ENCODE measurements around the gene CEP170B.
"Not testable (repeated sequence)": the region's sequence is repeated elsewhere in the genome, so short reads cannot be mapped to it uniquely, and the experiment has no call there.

Gene CEP170B

DNA sequence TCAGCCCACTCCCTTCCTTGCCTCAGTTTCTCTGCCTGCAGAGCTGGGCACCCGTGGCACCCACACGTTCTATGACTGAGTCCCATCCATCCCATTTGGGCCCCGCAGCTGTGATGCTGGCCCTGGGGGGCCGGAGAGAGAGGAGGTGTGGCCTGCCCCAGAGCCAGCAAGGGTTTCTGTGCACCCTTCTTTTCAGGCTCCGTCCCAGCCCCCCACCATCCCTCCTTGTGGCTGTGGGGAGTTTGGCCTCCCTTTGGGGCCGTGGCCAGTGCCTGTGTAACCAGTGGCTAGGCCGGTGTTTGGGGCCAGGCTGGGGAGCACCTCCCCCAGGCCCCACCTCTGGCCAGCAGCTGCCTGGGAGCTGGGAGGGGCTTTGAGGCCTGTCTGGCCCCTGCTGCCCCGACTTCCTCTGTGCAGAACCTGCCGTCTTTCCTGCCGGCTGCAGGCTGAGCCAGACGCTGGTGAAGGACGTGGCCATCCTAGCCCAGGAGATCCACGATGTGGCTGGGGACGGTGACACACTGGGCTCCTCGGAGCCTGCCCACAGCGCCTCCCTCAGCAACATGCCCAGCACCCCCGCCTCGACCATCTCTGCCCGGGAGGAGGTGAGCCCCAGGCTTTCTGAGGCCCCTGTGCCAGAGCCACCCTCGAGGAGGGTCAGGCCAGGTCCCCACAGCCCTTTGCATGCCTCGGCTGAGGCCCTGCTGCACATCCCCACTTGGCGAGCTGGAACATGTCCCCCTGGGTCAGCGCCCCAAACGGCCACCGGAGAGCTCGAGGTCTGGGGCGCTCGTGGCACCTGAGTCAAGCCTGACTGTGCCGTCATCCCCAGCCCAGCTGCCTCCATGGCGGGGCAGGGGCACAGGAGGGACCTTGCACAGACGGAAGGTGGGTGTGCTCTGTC lies 27.7 kb downstream of the CEP170B start:
- no peak for DNase-seq

DNA sequence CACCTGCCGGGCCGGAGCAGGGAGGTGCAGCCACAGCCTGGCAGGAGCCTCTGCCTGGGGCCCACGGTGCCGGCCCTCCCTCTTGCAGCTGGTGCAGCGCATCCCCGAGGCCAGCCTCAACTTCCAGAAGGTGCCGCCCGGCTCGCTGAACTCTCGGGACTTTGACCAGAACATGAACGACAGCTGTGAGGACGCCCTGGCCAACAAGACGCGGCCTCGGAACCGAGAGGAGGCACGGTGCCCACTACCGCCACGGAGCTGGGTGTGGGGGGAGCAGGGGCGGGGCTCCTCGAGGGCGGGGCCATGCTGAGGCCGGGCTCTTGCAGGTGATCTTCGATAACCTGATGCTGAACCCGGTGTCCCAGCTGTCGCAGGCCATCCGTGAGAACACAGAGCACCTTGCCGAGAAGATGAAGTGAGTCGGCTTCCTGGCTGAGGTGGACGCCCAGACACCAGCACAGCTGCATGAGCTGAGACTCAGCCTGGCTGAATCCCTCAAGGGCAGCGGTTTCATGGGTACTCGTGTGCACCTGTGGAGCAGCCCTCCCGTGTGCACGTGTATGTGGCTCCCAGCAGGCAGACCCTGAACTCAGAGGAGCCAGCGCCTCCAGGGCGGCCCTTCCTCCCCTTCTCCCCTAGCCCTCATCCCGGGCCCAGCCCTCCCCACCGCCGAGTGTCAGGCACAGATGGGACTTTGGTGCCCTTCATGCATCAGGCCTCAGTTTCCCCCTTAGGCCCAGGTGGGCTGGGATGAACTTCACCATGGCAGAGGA lies 28.6 kb downstream of the CEP170B start:
- no peak for DNase-seq

GRCh38 chr14:104894331-104895206 lies 29.5 kb downstream of the CEP170B start:
- DNase-seq = no peak

DNA sequence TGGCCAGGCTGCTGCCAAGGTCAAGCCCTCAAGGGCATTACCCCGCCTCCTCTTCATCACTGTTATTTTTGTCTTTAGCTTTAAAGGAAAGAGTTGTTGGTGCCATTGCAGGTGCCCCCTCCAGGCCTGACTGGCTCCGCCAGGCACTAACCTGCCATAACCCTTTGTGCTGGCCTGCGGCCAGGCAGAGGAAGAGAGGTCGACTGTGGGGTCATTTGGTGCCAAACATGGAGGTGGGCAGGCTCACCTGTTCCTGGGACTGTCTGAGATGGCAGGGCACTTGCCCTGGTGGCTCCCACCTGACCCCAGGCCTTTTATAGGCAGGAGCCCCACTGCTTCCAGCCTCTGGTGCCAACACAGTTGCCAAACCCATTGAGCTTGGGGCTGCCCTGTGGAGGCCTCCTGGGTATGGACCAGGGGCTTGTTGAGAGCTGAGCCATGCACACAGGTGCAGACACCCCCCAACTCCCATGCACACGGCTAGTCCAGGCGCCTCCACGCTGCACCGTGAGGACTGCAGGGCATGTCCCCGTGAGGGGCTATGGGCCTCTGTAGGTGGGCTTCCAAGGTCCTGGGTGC lies 30.2 kb downstream of the CEP170B start:
- no peak for DNase-seq

DNA sequence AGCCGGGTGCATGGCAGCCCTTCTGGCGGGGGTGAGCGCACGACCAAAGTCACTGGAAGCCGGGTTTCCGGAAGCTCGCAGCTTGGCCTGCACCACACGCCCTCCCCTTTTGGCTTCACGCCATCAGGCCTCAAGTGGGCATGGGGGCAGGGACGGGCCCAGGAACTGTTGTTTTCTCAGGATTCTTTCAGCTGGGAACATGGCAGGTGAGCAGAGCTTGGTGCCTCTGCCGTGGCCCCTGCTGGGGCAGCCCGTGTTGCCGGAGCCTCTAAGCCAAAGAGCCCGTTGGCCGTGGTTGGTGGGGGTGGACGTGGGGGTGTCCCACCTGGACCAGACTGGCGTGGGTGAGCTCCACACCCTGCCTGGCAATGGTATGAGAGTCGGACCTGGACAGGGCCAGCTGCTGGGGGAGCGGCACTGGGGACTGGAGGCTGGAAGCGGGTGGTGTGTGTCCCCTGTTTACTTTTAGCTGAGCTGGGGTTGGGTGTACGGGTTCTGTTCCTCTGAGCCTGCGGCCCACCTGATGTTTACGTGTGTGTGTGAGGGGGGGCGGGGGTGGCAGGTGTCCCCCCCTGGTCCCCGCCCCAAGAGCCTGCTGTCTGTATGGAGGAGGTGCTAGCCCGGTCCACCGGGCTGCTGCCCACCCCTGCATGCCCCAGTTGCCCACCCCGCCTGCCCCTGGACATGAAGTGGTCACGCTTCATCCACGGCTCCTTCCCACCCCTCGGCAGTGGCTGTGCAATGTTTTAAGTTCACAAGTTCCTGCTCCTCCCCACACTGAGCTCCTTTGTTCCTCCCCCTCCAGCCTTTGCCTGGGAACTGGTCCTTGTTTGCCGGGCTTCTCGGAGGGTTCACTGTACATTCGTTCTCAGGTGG lies 31.0 kb downstream of the CEP170B start:
- DNase-seq = no peak

DNA sequence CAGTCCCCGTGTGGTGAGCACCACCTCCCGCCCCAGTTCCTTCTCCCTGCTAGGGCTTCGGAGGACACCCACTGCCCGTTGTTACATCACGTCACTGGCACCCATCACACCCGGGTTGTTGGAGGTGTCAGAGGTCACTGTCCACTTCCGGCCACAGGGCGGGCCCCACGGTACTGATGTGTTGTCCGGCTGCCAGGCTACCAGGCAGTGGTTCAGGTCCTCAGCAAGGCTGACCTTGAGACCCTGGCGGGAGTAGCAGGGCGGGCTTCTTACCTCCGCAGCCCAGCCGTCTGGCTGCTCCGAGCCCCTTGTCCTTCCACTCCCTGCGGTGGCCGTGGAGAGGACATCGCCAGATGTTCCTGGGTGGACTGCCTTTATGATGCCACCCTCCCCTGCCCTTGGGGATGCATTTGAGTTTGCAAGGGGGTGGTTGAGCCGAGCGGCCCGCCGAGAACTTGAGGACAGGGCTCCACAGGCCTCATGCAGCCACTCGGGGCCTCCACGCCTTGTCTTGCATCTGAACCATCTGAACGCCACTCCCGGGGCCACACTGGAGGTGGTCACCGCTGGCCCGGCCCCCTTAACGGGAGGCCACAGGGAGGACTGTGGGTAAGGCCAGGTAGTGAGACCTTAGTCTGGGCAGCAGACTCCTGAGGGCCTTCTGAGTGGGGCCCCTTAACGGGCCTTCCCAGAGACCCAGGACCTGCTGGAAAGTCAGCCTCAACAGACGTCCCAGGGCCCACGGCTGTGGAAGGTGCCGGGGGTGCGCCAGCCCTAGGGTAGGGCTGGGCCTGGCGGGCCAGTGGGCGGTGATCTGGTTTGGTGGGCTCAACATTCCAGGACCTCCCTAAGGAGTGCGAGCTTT lies 32.5 kb downstream of the CEP170B start:
- DNase-seq = no peak

DNA sequence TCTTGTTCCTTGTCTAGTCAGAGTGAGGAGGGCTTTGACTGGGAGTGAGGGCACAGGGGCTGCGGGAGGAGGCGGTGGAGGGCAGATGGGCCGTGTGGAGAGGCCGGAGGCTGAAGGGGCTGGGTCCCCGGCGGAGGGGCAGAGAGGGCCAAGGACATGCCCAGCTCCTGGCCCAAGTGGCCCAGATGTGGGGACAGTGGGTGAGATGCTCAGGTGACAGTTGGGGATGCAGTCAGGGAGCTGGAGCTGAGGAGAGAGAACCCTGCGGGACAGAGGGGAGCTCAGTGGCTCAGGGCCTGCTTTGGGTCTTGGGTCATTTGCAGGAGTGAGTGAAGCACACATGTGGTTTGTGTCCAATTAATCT lies 33.1 kb downstream of the CEP170B start:
- no peak for DNase-seq

DNA sequence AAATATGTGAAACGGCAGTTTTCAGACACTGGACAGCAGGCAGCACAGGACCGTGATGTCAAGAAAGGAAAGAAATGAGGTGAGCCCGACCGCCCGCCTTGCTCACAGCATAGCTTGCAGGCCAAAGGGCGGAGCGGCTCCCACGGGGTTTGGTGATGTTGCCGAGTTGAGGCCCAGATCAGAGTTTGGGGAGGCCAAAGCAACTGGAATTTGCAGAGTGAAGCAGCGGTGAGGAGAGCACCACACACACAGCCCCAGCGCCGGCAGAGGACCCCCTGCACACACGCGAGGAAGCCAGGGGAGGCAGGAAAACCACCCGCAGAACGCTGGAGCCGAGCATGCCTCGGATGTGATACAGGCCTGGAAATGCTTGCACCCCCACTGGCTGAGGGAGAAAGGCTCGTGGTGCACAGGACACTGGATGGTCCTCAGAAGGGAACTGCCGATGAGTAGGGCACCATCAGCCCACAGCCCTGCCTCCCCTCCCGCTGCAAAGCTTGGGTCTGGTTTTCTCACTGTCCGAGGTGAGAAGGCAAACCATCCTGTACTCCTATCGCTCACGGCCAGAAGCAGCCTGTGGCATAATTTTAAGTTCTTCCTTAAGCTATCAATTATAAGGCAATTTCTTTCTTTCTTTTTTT lies 33.9 kb downstream of the CEP170B start:
- DNase-seq = no peak

- no peak for DNase-seq
These were observed 34.7 kb downstream of the CEP170B start for GRCh38 chr14:104899781-104900180.

DNA sequence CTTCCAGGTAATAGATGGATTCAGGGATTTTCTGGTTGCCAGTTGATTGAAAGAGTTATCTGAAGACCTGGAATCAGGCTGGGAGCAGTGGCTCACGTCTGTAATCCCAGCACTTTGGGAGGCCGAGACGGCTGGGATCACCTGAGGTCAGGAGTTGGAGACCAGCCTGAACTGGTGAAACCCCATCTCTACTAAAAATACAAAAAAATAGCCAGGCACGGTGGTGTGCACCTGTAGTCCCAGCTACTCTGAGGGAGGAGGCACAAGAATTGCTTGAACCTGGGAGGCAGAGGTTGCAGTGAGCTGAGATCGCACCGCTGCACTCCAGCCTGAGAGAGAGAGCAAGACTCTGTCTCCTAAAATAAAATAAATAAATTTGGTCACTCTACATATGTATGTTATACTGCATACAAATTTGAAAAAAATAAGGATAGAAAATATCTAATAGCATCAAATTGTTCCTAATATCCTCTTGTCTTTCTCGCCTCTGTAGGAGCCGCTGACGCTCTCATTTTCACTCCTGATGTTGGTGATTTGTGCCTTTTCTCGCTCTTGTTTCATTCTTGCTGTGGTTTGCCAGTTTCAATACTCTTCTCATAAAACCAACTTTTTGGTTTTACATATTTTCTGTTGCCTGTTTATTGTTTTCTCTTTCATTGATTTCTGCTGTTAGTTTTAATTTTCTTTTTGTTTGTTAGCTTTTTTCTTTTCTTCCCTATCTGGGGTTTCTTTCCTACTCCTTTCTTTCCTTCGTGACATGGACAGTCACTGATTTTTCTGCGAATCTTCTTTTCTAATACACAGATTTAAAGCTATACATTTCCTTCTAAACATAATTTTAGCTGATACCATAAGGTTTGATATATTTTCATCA lies 35.8 kb downstream of the CEP170B start:
- DNase-seq = no peak

DNA sequence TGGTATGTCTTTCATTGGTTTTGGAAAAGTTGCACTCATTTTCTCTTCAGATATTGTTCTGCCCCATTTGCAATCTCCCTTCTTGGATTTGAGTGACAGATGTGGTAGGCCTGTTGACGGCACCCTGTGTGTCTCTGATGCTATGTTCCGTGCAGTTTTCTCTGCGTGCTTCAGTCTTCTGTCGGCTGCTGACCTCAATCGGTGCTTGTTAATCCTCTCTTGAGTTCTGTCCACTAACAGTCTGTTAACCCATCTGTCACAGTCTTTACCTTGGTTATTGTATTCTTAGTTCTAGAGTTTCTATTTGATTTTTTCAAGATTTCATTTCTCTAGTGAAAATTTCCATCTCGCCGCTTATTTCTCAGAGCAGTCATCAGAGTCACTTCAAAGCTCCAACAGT lies 38.9 kb downstream of the CEP170B start:
- DNase-seq = no peak

DNA sequence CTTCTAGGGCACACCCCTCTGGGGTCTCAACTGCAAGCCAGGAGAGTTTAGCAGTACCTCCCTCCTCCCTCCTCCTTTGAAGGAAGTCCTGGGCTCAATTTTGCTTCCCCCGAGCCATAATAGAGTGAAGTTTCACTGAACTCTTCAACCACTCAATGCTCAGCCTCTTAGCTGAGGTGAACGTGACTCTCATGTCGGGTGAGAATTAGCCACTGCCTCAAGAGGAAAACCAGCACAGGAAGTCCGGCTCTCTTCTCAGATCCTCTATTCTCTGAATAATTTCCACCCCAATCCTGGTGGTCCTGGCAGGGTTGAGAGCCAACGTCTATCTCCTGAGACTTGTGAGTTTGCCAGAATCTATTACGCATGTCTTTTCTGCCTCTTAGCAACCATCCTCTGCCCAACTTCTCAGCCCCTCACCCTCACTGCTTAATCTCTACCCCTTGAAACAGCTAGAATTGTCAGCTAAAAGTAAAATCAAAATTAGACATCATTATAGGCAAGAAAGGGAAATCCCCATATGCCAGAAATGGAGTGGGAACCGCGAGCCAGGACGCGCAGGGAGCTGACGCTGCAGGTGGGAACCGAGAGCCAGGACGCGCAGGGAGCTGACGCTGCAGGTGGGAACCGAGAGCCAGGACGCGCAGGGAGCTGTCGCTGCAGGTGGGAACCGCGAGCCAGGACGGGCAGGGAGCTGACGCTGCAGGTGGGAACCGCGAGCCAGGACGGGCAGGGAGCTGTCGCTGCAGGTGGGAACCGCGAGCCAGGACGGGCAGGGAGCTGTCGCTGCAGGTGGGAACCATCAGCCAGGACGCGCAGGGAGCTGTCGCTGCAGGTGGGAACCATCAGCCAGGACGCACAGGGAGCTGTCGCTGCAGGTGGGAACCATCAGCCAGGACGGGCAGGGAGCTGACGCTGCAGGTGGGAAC lies 39.8 kb downstream of the CEP170B start:
- not testable (repeated sequence) for DNase-seq

DNA sequence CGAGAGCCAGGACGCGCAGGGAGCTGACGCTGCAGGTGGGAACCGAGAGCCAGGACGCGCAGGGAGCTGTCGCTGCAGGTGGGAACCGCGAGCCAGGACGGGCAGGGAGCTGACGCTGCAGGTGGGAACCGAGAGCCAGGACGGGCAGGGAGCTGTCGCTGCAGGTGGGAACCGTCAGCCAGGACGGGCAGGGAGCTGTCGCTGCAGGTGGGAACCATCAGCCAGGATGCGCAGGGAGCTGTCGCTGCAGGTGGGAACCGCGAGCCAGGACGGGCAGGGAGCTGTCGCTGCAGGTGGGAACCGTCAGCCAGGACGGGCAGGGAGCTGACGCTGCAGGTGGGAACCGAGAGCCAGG lies 40.5 kb downstream of the CEP170B start:
- not testable (repeated sequence) for DNase-seq

DNA sequence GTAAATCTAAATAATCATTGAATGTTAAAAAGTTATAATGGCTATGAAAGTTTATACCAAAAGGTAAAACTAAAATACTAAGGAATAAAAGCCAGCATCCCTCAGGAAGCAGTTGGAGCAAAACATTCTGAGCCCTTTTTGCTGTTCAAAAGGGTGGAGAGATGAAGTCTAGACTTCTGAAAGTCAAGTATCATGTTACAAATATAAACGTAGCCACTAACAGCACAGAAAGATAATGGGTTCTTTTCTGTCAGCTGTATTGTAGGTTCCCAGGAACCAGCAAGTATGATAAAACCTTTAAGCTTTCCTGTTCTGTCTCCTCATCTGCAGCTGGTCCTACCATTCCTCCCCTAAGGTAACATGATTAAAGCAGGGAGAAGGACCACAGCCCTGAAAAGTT lies 43.2 kb downstream of the CEP170B start:
- DNase-seq = no peak

DNA sequence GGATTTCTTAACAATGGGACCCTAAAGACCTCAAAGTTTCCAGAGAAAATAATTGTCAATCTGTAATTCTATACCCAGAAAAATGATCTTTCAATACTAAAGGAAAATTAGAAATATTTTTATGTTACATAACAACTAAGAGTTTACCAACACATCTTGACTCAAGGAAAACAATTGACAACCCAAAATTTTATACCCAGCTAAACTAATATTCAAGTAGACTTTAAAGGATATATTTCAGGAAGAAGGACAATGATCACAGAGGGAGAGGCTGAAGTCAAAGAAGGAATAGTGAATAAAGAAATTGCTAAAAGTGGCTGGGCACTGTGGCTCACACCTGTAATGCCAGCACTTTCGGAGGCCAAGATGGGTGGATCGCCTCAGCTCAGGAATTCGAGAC lies 47.0 kb downstream of the CEP170B start:
- no peak for DNase-seq

GRCh38 chr14:104913435-104913834 lies 48.4 kb downstream of the CEP170B start:
- no peak for DNase-seq

- no peak for DNase-seq
These were observed 52.0 kb downstream of the CEP170B start for GRCh38 chr14:104917116-104917515.

DNA sequence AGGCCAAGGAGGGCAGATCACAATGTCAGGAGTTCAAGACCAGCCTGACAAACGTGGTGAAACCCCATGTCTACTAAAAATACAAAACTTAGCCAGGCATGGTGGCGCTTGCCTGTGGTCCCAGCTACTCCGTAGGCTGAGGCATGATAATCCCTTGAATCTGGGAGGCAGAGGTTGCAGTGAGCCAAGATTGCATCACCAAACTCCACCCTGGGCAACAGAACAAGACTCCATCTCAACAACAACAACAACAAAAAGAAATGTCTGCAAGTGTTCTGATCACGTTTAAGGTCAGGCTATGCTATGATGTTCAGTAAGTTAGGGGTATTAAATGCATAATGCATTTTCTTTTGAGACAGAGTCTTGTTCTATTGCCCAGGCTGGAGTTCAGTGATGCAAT lies 52.9 kb downstream of the CEP170B start:
- DNase-seq = no peak

All from bone marrow (tissue), 2 donors.